ENCODE results near the gene TBX10. TPM values are rescaled to one million over a fixed set of nuclear protein-coding genes. Genes with fewer than 3 reads are reported as not detected.
A peak's percentile ranks its signal among the peaks of the same experiment; 100 is the strongest.

The TBX10 gene
- total RNA-seq, 2 experiments from 2014 or later, result not detected

GRCh38 chr11:67584205-67584880, 55.2 kb downstream of the TBX10 start:
- peak overlapping the region; percentile 64 to 68 for H3K27ac ChIP-seq (ENCODE audit: low read depth in 1 of 2, low read length in 2 of 2)
- Mint-ChIP-seq H3K27me3 (no peaks in the 10 kb centered on the region), H3K4me1 (ENCODE audit: low read depth) (peaks cover 43% of the 10 kb centered on the region), H3K4me3 (peak overlapping the region; percentile 84), H3K36me3 (ENCODE audit: low read depth) (peaks cover 6% of the 10 kb centered on the region), H3K9me3 (no peaks in the 10 kb centered on the region), H3K27ac (peak overlapping the region; percentile 85)
- CTCF ChIA-PET, result interaction anchor here (1.3 to 2.5 kb wide), 6 partner anchors 10 to 233 kb away, joined by 4 to 9 read pairs (median 4); partner anchors contain the start of genes NDUFV1, NUDT8 and PPP1CA
- ATAC-seq (ENCODE audit: poor library complexity) (peak; percentile 36), DNase-seq (peak in 6 of 14 experiments; percentile 19 to 69 (median 40))
- TF ChIP-seq, protein P1, sequence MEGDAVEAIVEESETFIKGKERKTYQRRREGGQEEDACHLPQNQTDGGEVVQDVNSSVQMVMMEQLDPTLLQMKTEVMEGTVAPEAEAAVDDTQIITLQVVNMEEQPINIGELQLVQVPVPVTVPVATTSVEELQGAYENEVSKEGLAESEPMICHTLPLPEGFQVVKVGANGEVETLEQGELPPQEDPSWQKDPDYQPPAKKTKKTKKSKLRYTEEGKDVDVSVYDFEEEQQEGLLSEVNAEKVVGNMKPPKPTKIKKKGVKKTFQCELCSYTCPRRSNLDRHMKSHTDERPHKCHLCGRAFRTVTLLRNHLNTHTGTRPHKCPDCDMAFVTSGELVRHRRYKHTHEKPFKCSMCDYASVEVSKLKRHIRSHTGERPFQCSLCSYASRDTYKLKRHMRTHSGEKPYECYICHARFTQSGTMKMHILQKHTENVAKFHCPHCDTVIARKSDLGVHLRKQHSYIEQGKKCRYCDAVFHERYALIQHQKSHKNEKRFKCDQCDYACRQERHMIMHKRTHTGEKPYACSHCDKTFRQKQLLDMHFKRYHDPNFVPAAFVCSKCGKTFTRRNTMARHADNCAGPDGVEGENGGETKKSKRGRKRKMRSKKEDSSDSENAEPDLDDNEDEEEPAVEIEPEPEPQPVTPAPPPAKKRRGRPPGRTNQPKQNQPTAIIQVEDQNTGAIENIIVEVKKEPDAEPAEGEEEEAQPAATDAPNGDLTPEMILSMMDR (IDR thresholded peaks at IDR 0.05), result no peak
- no peaks in the 10 kb centered on the region for H3K36me3 ChIP-seq (ENCODE audit: insufficient read depth, low read length)
- peaks cover 30% of the 10 kb centered on the region for H3K4me1 ChIP-seq (ENCODE audit: insufficient read depth, low read length)
- peaks cover 0 to under 1% of the 10 kb centered on the region in 2 experiments for H3K27me3 ChIP-seq (ENCODE audit: control insufficient read depth in 1 of 2, insufficient read depth in 2 of 2, low read length in 2 of 2)
- peak overlapping the region; percentile 58 for H3K4me3 ChIP-seq (ENCODE audit: low read length)
- intact Hi-C loops (cut with DNase I, micrococcal nuclease), result loop anchor here in 1 of 2 experiments (1.0 kb wide), 1 partner anchor 22 kb away; the partner anchor contains the start of gene NDUFV1
- peaks cover 0 to 4% of the 10 kb centered on the region in 2 experiments for H3K9me3 ChIP-seq (ENCODE audit: control insufficient read depth in 1 of 2, insufficient read depth in 1 of 2, low read length in 2 of 2)
- POLR2A ChIA-PET, result interaction anchor here (0.7 to 3.4 kb wide), 7 partner anchors 11 to 230 kb away, joined by 3 to 16 read pairs (median 4); partner anchors contain the start of genes ACY3 and NUDT8

DNA sequence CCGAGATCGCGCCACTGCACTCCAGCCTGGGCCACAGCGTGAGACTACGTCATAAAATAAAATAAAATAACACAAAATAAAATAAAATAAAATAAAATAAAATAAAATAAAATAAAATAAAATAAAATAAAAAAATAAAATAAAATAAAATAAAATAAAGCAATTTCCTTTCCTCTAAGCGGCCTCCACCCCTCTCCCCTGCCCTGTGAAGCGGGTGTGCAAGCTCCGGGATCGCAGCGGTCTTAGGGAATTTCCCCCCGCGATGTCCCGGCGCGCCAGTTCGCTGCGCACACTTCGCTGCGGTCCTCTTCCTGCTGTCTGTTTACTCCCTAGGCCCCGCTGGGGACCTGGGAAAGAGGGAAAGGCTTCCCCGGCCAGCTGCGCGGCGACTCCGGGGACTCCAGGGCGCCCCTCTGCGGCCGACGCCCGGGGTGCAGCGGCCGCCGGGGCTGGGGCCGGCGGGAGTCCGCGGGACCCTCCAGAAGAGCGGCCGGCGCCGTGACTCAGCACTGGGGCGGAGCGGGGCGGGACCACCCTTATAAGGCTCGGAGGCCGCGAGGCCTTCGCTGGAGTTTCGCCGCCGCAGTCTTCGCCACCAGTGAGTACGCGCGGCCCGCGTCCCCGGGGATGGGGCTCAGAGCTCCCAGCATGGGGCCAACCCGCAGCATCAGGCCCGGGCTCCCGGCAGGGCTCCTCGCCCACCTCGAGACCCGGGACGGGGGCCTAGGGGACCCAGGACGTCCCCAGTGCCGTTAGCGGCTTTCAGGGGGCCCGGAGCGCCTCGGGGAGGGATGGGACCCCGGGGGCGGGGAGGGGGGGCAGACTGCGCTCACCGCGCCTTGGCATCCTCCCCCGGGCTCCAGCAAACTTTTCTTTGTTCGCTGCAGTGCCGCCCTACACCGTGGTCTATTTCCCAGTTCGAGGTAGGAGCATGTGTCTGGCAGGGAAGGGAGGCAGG, 56.0 kb downstream of the TBX10 start, which contains the start of gene GSTP1:
Gene GSTP1 (plus strand): TSS at position 566 of the 958 bp plus-strand sequence. CDS start 32 bp downstream, at position 598.
- Histone ChIP-seq H3K27ac (ENCODE audit: low read depth in 1 of 2, low read length in 2 of 2) (peak within 1 kb of the TSS; percentile 64 to 68), H3K4me3 (ENCODE audit: low read length) (peak within 1 kb of the TSS; percentile 58), H3K4me1 (ENCODE audit: insufficient read depth, low read length) (peaks cover 34% of the 10 kb centered on the region), H3K9me3 (ENCODE audit: control insufficient read depth in 1 of 2, insufficient read depth in 1 of 2, low read length in 2 of 2) (peaks cover 0 to 4% of the 10 kb centered on the region in 2 experiments), H3K27me3 (ENCODE audit: control insufficient read depth in 1 of 2, insufficient read depth in 2 of 2, low read length in 2 of 2) (peaks cover 0 to 3% of the 10 kb centered on the region in 2 experiments), H3K36me3 (ENCODE audit: insufficient read depth, low read length) (no peaks in the 10 kb centered on the region)
- peaks cover 47% of the 10 kb centered on the region for H3K4me1 Mint-ChIP-seq (ENCODE audit: low read depth)
- intact Hi-C loops (cut with DNase I, micrococcal nuclease), result loop anchor here in 1 of 2 experiments (1.0 kb wide), 1 partner anchor 23 kb away; the partner anchor contains the start of gene NDUFV1
- no peaks in the 10 kb centered on the region for H3K27me3 Mint-ChIP-seq
- no peaks in the 10 kb centered on the region for H3K9me3 Mint-ChIP-seq
- DNase-seq (peak; percentile 54 to 90 (median 72)), ATAC-seq (ENCODE audit: poor library complexity) (peak; percentile 77)
- peaks cover 6% of the 10 kb centered on the region for H3K36me3 Mint-ChIP-seq (ENCODE audit: low read depth)
- peak within 1 kb of the TSS; percentile 92 for H3K4me3 Mint-ChIP-seq
- TF ChIP-seq, protein P1 (IDR thresholded peaks at IDR 0.05), result peak; percentile 55
- ChIA-PET POLR2A (interaction anchor here (0.7 to 3.4 kb wide), 10 partner anchors 11 to 229 kb away, joined by 3 to 16 read pairs (median 4); partner anchors contain the start of genes ACY3 and NUDT8), CTCF (interaction anchor here (0.6 to 2.5 kb wide), 9 partner anchors 8 to 232 kb away, joined by 3 to 9 read pairs (median 4); partner anchors contain the start of genes NDUFV1, NUDT8 and PPP1CA)
- H3K27ac Mint-ChIP-seq, result peak within 1 kb of the TSS; percentile 85

GRCh38 chr11:67582011-67582410, 57.6 kb downstream of the TBX10 start:
- ChIA-PET CTCF (no interaction called here), POLR2A (interaction anchor here (1.5 to 2.6 kb wide), 2 partner anchors 9 to 47 kb away, joined by 4 to 16 read pairs; partner anchors contain the start of gene NUDT8)
- no peak for ATAC-seq (ENCODE audit: poor library complexity)
- Histone ChIP-seq H3K36me3 (ENCODE audit: insufficient read depth, low read length) (no peaks in the 10 kb centered on the region), H3K27ac (ENCODE audit: low read depth in 1 of 2, low read length in 2 of 2) (no peak overlapping the region), H3K9me3 (ENCODE audit: control insufficient read depth in 1 of 2, insufficient read depth in 1 of 2, low read length in 2 of 2) (peaks cover 0 to 4% of the 10 kb centered on the region in 2 experiments), H3K27me3 (ENCODE audit: control insufficient read depth in 1 of 2, insufficient read depth in 2 of 2, low read length in 2 of 2) (peaks cover 7 to 8% of the 10 kb centered on the region in 2 experiments), H3K4me1 (ENCODE audit: insufficient read depth, low read length) (peaks cover 34% of the 10 kb centered on the region), H3K4me3 (ENCODE audit: low read length) (no peak overlapping the region)
- Mint-ChIP-seq H3K27me3 (peaks cover 5% of the 10 kb centered on the region), H3K9me3 (no peaks in the 10 kb centered on the region), H3K4me1 (ENCODE audit: low read depth) (peaks cover 47% of the 10 kb centered on the region), H3K27ac (peak overlapping the region; percentile 85), H3K36me3 (ENCODE audit: low read depth) (peaks cover 6% of the 10 kb centered on the region), H3K4me3 (peak overlapping the region; percentile 68)
- TF ChIP-seq, protein P1 (IDR thresholded peaks at IDR 0.05), result no peak
- intact Hi-C loops (cut with DNase I, micrococcal nuclease), result no loop called here
- no peak for DNase-seq

Data from CD4-positive, alpha-beta T cell (primary cell).